ENCODE measurements around the gene TDP1.

The TDP1 gene

DNA sequence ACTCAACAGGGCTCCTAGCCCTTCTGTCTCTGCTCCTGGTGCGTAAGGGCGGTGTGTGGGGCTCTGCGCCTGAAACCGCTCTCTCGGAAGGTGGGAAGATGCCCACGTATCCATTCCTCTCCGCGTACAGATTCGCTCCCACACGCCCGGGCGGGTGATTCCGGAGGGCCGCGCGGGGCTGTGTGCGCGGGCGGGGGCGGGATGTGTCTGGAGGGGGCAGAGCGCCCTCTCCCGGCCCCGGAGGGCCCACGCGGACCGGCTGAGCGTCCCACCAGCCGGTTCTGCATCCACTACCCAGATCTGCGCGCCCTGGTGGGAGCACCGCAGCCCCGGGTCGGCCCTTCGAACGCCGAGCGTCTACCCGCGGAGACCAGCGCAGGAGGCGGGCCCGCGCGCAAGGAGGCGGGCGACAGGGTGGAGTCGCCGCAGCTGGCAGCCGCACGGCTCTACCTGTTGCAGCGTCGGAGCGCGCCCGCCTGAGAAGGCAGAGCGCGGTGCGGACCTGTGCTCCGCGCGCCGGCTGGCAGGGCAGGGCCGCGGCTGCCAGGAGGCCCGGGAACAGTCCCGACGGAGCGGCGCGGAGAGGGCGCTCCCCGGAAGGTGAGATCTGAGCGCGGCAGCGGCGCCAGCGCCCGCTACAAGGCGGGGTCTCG is 104.7 kb downstream of the TDP1 start:
- Histone ChIP-seq H3K4me3 (ENCODE audit: low read depth in 1 of 2, low read length in 2 of 2) (no peak overlapping the region), H3K27ac (ENCODE audit: low read length) (no peak overlapping the region), H3K4me1 (ENCODE audit: insufficient read depth, low read length) (no peaks in the 10 kb centered on the region), H4K20me1 (ENCODE audit: insufficient read depth, low read length) (no peaks in the 10 kb centered on the region), H3K9ac (ENCODE audit: low read depth, low read length) (no peak overlapping the region), H3K4me2 (ENCODE audit: insufficient read depth, low read length) (no peak overlapping the region), H3K36me3 (ENCODE audit: insufficient read depth, low read length) (no peaks in the 10 kb centered on the region), H3K79me2 (ENCODE audit: insufficient read depth, low read length) (no peaks in the 10 kb centered on the region), H2AFZ (ENCODE audit: low read depth, low read length) (no peak overlapping the region), H3K9me3 (ENCODE audit: insufficient read depth, low read length, severe bottlenecking) (no peaks in the 10 kb centered on the region), H3K27me3 (ENCODE audit: insufficient read depth, low read length, poor library complexity) (no peaks in the 10 kb centered on the region)
- TF ChIP-seq, protein P1, sequence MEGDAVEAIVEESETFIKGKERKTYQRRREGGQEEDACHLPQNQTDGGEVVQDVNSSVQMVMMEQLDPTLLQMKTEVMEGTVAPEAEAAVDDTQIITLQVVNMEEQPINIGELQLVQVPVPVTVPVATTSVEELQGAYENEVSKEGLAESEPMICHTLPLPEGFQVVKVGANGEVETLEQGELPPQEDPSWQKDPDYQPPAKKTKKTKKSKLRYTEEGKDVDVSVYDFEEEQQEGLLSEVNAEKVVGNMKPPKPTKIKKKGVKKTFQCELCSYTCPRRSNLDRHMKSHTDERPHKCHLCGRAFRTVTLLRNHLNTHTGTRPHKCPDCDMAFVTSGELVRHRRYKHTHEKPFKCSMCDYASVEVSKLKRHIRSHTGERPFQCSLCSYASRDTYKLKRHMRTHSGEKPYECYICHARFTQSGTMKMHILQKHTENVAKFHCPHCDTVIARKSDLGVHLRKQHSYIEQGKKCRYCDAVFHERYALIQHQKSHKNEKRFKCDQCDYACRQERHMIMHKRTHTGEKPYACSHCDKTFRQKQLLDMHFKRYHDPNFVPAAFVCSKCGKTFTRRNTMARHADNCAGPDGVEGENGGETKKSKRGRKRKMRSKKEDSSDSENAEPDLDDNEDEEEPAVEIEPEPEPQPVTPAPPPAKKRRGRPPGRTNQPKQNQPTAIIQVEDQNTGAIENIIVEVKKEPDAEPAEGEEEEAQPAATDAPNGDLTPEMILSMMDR (IDR thresholded peaks at IDR 0.05; ENCODE audit: borderline replicate concordance, extremely low read depth, low read length, poor library complexity, severe bottlenecking), result no peak
- TF ChIP-seq EZH2 (IDR thresholded peaks at IDR 0.05; ENCODE audit: borderline replicate concordance, low read depth, low read length, severe bottlenecking), result no peak
- no peak for DNase-seq
- ATAC-seq (ENCODE audit: insufficient read depth, low read depth), result no peak

DNA sequence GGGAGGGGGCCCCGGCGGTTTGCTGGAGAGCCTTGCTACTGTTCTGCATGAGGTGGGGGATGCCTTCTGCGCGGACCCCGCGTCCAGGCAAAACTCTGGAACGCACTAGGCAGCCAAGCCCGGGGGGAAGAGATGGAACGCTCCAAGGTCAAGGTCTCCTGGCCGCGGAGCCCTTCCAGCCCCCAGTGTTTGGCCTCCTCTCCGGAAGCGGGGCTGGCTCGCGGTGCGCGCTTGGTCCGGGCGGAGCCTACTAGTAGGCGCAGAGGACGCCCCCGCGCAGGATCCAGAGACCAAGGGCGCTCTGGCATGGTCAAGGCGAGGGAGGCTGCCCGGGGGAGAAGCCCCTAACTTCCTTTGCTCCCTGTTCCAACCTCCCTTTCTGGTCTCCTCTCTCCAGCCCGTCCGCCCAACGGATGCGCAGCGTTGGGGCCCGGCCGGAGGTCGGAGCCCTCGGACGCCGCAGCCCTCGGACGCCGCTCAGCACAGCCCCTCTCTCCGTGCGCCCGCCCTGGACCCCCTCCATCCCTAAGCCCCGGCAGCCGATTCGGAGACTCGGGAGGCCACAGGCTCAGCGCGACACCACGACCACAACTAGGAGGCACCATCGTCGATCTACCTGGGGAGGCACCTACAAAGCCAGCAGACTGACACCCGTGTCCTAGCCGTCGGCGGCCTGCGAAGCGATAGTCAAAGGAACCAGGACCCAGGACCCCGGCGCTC is 105.4 kb downstream of the TDP1 start:
- Histone ChIP-seq H2AFZ (ENCODE audit: low read depth, low read length) (no peak overlapping the region), H3K9ac (ENCODE audit: low read depth, low read length) (no peak overlapping the region), H3K79me2 (ENCODE audit: insufficient read depth, low read length) (no peaks in the 10 kb centered on the region)

DNA sequence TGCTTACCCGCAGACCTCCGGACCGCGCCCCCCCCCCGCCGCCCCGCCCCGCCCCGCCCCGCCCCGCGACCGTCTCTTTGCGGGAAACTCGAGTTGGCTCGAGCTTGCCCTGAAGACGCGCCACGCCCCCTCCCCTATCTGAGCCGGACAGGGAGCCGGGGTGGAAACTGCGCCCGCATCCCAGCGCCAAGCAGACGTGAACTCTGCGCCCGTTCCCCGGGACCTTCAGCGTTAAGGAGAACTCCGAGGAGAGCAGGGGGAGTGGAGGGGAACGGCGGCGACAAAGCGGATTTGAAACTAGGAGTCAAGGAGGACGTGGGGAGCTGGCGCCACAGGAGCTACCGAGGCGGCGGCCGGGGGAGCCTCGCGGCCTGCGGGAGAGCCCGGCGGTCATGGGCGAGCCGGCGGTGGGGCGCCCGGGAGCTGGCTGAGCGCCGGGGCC is 106.0 kb downstream of the TDP1 start, which contains the start of gene KCNK13:
TSS of gene KCNK13 (plus strand) at position 310 of the 442 bp plus-strand sequence. CDS start 212 bp downstream, outside the sequence.
- Histone ChIP-seq H3K9ac (ENCODE audit: low read depth, low read length) (no peak within 1 kb of the TSS), H4K20me1 (ENCODE audit: insufficient read depth, low read length) (no peaks in the 10 kb centered on the region), H3K27ac (ENCODE audit: low read length) (no peak within 1 kb of the TSS), H3K9me3 (ENCODE audit: insufficient read depth, low read length, severe bottlenecking) (no peaks in the 10 kb centered on the region), H2AFZ (ENCODE audit: low read depth, low read length) (no peak within 1 kb of the TSS), H3K36me3 (ENCODE audit: insufficient read depth, low read length) (no peaks in the 10 kb centered on the region), H3K4me3 (ENCODE audit: low read depth in 1 of 2, low read length in 2 of 2) (no peak within 1 kb of the TSS), H3K4me1 (ENCODE audit: insufficient read depth, low read length) (no peaks in the 10 kb centered on the region), H3K4me2 (ENCODE audit: insufficient read depth, low read length) (no peak within 1 kb of the TSS), H3K79me2 (ENCODE audit: insufficient read depth, low read length) (no peaks in the 10 kb centered on the region), H3K27me3 (ENCODE audit: insufficient read depth, low read length, poor library complexity) (no peaks in the 10 kb centered on the region)
- no peak for ATAC-seq (ENCODE audit: insufficient read depth, low read depth)
- no peak for DNase-seq
- no peak for TF ChIP-seq EZH2 (IDR thresholded peaks at IDR 0.05; ENCODE audit: borderline replicate concordance, low read depth, low read length, severe bottlenecking)
- TF ChIP-seq, protein P1 (IDR thresholded peaks at IDR 0.05; ENCODE audit: borderline replicate concordance, extremely low read depth, low read length, poor library complexity, severe bottlenecking), result no peak

More for the DNA sequence above, 105.4 kb downstream of the TDP1 start:
- Histone ChIP-seq H3K9me3 (ENCODE audit: insufficient read depth, low read length, severe bottlenecking) (no peaks in the 10 kb centered on the region), H3K4me3 (ENCODE audit: low read depth in 1 of 2, low read length in 2 of 2) (no peak overlapping the region), H3K36me3 (ENCODE audit: insufficient read depth, low read length) (no peaks in the 10 kb centered on the region), H3K27me3 (ENCODE audit: insufficient read depth, low read length, poor library complexity) (no peaks in the 10 kb centered on the region), H4K20me1 (ENCODE audit: insufficient read depth, low read length) (no peaks in the 10 kb centered on the region), H3K4me1 (ENCODE audit: insufficient read depth, low read length) (no peaks in the 10 kb centered on the region), H3K27ac (ENCODE audit: low read length) (no peak overlapping the region), H3K4me2 (ENCODE audit: insufficient read depth, low read length) (no peak overlapping the region)
- ATAC-seq (ENCODE audit: insufficient read depth, low read depth), result no peak
- no peak for DNase-seq
- no peak for TF ChIP-seq EZH2 (IDR thresholded peaks at IDR 0.05; ENCODE audit: borderline replicate concordance, low read depth, low read length, severe bottlenecking)
- TF ChIP-seq, protein P1 (IDR thresholded peaks at IDR 0.05; ENCODE audit: borderline replicate concordance, extremely low read depth, low read length, poor library complexity, severe bottlenecking), result no peak
